Measurements from ENCODE around the gene CKAP5. TPM values are rescaled to one million over a fixed set of nuclear protein-coding genes. Genes with fewer than 3 reads are reported as not detected.

Gene CKAP5
- total RNA-seq, 1 experiment from 2014 or later = 76.0 TPM

DNA sequence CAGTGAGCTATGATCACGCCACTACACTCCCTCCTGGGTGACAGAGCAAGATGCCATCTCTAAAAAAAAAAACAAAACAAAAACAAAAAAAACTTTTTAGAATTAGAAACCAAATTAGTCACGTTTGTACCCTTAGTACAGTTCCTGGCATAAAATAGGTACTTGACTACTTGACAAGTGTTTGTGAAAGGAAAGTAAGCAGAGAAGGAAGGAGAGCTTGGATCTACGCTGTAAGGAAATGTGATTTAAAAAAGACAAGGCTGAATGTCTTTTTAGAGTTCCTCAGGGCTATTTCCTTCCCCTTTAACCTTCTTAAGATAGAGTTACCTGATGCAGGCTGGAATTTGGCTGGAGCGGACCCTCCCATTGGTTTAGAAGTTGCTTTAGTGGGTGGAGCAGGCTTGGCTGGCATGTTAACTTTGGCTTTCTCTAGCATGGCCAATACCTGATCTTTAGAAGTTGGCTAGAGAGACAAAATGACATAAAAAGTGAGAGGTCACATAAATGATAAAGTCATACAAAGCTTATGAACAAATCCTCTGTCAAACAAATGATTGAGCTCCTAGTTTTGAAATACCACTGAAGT, 76.4 kb downstream of the CKAP5 start:
- DNase-seq (ENCODE audit: low spot score) = no peak

DNA sequence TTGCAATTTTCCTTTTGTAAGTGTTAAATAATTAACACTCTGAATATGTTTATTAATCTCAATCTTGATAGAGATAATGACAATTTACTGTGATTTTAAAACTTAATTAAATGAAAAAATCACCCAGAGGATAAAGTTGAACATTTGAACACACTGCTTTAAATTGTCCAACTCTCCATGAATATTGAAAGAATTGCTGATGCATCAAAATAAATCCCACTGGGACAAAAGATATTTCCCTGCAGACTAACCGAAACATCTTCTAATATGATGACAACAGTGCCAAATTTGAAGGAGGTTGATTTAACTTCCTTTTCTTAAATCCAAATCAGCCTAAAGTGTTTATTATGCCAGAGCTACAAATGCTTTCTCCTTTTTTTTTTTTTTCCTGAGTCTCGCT, 79.4 kb downstream of the CKAP5 start:
- DNase-seq (ENCODE audit: low spot score) = no peak

DNA sequence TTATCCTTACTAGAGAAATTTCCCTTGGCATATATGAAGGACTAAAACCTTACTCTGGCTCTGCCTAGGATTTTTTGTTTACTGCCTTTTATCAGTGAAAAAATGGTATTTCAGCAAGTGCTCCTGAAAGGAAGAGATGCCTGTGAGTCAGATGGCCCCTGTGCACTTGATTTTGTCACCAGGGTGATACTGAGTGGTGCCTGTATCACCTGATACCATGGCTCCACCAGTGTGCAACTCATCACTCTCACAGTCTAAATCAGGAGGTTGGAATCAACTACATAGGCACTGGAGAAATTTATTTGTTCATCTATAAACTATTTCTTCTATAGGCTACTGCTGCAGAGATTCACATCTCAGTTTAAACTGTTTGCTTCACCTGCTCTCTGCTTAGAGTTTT, 83.8 kb downstream of the CKAP5 start:
- DNase-seq (ENCODE audit: low spot score) = no peak

DNA sequence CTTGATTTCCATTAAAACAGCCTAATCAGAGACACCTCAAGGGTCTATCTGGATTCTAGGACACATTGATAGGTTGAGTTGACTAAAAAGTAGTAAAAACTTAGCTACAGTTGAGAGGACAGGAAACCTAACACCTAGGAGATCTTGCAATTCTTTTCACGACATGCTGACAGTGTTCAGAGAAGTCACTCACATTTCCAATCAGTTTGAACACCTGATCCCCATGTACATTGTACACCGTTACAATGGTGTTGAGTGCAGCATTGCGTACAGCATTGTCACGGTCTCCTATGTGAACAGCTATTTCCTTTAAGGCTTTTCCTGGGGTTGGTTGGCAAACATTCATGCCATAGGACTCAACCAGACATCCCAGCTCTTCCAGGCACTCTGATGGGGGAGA, 84.3 kb downstream of the CKAP5 start:
- no peak for DNase-seq (ENCODE audit: low spot score)

DNA sequence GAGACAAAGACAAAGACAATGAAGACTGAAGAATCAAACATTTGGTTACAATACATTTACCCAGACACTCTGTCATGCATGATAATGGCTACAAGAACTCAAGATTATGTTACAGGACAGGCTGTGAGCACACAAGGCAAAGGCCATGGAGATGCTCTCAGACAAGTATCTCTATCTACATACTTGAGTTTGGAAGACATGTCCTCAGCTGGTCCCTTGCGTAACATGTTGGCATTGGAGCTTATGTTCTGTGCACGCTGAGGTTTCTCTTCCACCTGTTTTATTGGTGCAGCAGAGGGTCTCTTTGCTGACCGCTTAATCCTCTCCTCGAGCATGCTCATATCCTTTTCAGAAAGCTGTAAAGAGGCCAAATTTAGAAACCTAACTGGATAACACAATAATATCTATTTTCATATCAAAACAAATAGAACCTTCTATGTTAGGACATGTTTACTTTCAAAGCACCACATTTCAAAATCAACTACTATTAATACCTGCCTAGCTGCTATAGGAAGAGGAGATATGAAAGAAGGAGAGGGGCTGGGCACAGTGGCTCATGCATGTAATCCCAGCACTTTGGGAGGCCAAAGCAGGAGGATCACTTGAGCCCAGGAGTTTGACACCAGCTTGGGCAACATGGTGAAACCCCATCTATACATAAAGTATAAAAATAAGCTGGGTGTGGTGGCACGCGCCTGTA, 85.5 kb downstream of the CKAP5 start:
- DNase-seq (ENCODE audit: low spot score) = no peak

DNA sequence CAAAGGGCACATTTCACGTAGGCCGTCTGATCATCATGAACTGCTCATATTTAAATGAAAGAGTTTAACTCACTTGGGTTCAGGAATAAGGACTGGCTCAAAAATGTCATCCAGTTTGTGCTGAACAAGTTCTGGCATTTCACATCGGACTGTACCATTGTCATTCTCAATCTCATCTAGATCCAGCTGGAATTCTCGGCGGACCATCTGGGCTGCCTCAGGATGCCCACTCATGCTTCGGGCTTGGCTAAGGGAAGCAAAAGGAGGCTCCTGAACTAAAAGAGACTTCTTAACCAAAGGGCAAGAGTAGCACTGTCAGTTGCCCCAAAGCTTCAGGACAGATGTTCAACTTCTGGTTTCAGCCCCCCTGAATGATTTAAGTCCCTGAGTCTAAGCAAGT, 86.9 kb downstream of the CKAP5 start:
- no peak for DNase-seq (ENCODE audit: low spot score)

DNA sequence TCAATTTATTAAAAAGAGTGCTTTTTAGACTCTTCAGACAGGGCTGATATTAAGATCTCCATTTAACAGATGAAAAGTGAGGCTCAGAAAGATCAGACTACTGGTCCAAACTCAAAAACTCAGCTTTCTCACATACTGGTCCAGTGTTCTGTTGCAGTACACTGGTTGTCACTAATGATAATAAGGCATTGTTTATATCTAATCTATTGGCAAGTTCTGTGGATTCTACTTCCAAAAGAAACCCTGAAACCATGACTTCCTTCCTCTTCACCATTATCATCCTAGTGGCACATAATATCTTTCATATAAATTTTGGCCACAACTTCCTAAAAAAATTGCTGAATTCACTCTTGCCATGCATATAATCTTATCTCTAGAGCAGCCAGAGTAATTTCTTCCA, 90.1 kb downstream of the CKAP5 start:
- DNase-seq (ENCODE audit: low spot score) = no peak

DNA sequence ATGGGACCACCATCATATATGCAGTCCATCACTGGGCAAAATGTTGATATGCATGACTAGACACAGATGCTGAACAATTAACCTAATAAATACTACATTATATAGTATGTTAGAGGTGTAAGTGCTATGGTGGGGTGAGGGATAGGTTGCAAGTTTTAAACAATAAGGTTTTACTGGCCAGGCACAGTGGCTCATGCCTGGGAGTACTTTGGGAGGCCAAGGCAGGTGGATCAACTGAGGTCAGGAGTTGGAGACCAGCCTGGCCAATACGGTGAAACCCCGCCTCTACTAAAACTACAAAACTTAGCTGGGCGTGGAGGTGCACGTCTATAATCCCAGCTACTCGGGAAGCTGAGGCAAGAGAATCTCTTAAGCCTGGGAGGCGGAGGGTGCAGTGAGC, 98.9 kb downstream of the CKAP5 start:
- no peak for DNase-seq (ENCODE audit: low spot score)

DNA sequence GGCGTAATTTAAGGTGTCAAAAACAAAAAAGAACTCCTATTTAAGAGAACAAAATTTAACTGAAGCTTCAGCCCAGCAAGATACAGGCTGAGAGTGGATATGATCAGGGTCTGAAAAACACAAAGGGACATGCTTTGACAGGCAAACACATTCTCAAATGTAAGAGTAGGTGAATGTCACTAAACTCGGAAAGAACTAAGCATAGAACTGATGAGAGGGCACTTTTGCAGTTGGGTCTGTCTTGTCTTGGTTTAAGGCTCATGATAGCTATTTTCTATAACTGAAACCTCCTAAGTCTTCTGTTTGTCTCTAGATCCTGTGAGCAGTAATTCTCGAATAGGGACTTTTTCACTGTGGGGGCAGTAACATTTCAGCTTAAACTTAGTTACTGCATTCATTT, 100.1 kb downstream of the CKAP5 start:
- no peak for DNase-seq (ENCODE audit: low spot score)

DNA sequence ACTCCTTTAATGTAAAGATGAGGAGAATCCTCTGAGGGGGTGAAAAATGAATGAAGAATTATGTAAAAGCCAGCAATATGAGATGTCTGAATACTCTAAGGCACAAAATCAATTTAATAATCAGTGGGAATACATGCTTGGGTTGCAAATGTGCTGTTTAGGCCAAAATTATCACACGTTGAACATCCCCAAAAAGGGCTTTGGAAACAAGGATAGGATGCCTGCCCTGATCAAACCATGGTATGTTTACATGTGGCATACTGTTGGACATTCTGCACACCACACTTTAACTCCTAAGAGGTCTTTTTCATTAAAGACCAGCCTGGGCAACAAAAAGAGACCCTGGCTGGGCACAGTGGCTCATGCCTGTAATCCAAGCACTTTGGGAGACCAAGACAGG, 100.8 kb downstream of the CKAP5 start:
- DNase-seq (ENCODE audit: low spot score) = no peak

DNA sequence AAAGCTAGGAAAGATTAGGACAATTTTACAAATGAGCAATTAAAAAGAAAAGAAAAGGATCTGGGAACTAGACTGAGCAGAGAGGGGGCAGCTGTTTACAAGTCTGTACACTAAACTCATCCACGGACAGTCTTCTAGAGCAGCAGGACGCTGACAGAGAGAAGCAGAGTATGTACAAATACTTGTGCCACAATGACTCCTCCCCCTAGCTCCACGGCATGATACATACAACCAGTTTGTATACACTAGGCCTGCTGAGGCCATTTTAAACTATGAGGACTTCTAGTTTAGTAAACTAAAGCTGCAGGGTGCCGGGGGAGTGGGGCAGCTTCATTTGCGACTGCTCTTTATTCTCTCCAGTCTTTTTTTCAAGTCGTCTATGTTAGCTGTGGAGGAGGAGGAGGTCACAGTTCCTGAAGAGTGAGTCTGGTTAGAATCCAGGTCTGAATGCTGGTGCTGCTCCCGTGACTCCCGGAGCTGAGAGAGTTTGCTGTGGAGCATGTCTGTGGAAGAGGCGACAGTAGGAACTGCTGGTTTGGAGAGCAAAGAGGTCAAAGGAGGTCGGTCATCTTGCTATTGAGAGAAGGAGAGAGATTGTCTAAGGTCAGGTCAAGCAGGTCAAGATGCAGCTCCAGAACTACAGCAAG, 102.3 kb downstream of the CKAP5 start:
- no peak for DNase-seq (ENCODE audit: low spot score)

DNA sequence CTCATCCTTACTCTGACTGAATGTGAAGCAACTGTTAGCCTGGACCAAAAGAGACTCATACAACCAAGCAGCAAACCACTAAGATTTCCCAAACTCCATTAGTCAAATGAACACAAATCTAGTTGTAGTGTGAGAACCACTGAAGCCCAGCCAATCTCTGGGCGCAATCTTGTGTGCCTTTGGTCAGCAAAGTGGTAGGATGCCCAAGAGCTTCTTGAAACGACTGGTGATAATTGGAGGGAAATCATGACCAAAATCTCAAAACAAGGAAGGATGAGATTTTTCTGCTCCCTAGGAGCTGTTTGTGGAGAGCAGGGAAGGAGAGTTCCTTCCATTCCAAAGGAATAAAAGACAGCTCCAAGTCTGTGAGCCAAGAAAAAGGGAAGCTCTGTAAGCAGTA, 103.0 kb downstream of the CKAP5 start:
- no peak for DNase-seq (ENCODE audit: low spot score)

DNA sequence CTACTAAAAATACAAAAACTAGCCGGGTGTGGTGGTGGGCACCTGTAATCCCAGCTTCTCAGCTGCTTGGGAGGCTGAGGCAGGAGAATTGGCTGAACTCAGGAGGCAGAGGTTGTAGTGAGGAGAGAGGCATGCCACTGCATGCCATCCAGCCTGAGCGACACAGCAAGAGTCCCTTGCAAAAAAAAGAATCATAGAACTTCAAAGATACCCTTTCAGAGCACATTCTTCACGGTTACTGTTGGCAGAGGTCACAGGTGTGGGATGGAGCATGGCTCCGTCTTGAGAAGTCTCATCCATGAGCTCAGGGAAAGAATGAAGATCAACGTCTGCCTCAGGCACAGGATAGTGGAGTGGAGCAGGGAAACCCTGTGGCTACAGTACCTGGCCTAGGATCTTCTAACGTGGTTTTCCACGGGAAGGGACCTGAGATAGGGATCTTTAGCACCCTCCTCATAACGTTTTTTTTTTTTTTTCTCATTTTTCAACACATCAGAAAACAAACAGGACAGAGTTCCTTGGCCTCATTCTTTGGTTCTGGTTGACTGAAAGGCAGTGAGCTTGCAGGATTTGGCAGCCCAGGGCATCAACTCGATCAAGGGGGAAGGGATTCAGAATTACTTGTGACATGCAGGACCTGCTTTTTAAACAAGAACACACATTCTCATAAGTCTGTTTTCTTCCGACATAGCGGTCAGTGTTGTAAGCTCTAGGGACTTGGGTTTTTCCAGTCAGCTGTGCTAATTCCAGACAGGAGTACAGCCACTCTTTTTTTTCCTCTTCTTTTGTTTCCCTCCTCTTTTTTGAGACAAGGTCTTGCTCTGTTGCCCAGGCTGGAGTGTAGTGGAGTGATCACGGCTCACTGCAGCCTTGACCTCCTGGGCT, 104.2 kb downstream of the CKAP5 start:
- DNase-seq (ENCODE audit: low spot score) = no peak

DNA sequence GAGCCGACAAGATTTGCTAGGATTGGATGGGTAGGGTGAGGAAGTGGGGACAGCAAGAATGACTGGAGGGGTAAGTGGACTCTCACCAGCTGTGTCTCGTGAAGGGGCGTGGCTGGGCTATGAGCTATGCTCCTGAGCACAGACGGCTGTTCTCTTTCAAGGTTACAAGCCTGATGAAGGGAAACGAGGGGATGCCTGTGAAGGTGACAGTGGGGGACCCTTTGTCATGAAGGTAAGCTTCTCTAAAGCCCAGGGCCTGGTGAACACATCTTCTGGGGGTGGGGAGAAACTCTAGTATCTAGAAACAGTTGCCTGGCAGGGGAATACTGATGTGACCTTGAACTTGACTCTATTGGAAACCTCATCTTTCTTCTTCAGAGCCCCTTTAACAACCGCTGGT, 107.2 kb downstream of the CKAP5 start:
- DNase-seq (ENCODE audit: low spot score) = no peak

DNA sequence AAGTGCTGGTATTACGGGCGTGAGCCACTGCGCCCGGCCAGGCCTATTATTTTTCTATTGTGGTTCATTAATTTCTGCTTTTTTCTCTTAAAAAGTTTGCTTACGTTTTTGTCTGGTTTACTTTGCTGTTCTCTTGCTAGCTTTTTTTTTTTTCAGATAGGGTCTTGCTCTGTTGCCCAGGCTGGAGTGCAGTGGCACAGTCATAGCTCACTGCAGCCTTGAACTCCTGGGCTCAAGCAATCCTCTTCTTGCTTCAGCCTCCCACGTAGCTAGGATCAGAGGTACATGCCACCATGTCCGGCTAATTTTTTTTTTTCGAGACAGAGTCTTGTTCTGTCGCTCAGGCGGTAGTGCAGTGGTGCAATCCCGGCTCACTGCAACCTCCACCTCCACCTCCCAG, 108.4 kb downstream of the CKAP5 start:
- no peak for DNase-seq (ENCODE audit: low spot score)

DNA sequence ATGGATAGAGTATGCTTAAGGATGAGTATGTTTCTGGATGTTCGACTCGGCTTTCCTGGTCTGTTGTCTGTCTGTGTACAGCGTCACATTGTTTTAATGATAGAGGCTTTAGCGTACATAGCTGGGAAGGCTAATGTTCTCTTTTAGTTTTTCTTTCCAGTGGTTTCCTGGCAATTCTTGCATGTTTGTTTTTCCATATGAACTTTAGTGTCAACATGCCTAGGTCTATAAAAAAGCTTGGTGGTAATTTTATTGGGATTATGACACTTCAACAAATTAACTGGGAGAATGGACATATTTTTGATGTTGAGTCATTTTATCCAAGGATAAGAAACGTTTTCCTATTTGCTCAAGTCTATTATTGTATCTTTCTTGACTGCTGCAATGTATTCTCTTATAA, 109.5 kb downstream of the CKAP5 start:
- DNase-seq (ENCODE audit: low spot score) = peak; percentile 54

DNA sequence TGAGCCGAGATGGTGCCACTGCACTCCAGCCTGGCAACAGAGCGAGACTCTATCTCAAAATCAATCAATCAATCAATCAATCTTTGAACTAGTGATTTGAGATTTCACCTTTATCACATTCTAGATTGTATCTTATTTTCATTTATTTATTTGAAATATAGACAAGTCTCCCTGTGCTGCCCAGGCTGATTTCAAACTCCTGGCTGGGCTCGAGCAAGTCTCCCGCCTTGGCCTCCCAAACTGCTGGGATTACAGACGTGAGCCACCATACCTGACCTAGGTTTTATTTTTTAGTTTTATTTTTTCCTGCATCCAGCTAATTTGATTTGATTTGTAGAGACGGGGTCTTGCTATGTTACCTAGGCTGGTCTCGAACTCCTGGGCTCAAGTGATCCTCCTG, 109.9 kb downstream of the CKAP5 start:
- DNase-seq (ENCODE audit: low spot score) = no peak

DNA sequence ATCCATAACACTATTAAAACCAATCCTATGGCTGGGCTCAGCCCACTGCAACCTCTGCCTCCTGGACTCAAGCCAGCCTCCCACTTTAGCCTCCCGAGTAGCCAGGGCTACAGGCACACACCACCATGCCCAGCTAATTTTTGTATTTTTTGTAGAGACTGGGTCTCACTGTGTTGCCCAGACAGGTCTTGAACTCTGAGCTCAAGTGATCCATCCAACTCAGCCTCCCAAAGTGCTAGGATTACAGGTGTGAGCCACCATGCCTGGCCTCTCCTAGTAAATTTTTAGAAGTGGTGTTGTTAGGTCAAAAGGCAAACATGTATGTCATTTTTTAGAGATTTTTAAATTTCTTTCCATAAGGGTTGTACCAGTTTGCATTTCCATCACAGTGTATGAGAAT, 112.8 kb downstream of the CKAP5 start:
- no peak for DNase-seq (ENCODE audit: low spot score)

DNA sequence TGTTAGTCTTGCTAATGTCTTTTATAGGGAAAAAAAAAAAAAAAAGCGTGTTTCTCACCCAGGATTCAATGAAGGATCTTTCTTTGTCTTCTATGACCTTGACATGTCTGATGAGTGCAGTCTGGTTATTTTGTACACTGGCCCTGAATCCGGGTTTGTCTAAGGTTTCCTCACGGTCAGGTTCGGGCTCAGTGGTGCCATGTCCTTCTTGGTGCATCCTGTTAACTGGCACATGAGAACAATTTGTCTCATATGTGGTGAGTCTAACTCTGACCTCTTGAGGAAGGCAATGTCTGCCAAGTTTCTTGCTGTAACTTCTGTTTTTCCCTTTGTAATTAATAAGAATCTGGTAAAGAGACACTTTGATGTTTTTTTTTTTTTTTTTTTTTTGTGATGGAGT, 114.5 kb downstream of the CKAP5 start:
- no peak for DNase-seq (ENCODE audit: low spot score)

DNA sequence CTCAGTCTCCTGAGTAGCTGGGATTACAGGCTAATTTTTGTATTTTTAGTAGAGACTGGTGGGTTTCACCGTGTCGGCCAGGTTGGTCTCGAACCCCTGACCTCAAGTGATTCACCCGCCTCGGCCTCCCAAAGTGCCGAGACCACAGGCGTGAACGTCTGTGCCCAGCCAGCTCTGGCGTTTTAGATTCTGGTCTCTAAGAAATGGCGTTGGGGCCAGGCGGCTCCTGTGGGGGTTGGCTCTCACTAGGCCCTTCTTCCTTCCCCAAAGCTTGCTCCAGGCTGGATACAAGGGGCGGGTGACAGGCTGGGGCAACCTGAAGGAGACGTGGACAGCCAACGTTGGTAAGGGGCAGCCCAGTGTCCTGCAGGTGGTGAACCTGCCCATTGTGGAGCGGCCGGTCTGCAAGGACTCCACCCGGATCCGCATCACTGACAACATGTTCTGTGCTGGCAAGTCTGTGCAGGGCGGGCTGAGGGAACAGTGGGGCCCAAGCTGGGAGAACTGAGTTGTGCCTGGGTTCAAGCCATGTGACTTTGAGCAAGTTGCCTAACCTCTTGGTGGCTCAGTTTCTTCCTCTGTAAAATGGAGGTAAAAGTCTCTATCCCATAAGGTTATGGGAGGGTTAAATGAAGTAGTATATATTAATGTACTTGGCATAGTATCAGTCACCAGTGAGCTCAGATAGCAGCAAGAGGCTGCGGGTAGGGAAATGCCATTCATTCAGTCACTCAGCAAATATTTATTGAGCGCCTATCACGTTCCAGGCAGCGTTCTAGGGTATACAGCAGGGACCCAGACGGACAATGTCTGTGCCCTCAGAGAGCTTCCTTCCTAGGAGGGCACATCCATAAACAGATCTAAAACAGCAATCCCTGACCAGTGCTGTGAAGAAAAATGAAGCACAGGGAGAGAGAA, 116.7 kb downstream of the CKAP5 start:
- DNase-seq (ENCODE audit: low spot score) = no peak

DNA sequence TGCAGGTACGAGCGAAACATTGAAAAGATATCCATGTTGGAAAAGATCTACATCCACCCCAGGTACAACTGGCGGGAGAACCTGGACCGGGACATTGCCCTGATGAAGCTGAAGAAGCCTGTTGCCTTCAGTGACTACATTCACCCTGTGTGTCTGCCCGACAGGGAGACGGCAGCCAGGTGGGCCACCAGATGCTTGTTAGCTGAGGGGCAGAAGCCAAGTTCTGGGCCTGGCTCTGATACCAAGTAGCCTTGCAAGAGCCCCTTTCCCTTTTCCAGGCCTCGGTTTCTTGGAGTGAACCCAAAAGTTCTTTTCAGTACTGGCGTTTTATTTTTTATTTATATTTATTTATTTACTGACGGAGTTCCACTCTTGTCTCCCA, 117.4 kb downstream of the CKAP5 start:
- DNase-seq (ENCODE audit: low spot score) = no peak

All from HT-29 (cell line).